GM12878 (cell line): Measurements from ENCODE around the gene MYLK4.

Experiments
- ATF2 ChIP-seq: IDR thresholded peaks from 2 replicates; pipeline ENCODE4 v1.6.1; 2012; ENCODE audit warnings: low read length, inconsistent platforms
- CTCF ChIP-seq, 3 experiments: IDR thresholded peaks in 2 of 3; conservative IDR thresholded peaks in 1 of 3; 2 replicates each; pipeline ENCODE4 v1.5.1; 2011; ENCODE audit warnings: low read depth in 3 of 3, low read length in 3 of 3, mild to moderate bottlenecking in 3 of 3, control low read depth in 2 of 3, moderate library complexity in 2 of 3, inconsistent platforms in 1 of 3, mixed read lengths in 1 of 3; ENCODE audit not compliant: control insufficient read depth in 2 of 3, insufficient read depth in 1 of 3; ENCODE audit errors: extremely low read depth in 1 of 3
- IKZF1 ChIP-seq: fragments of 450-650 bp; conservative IDR thresholded peaks from 2 replicates; pipeline ENCODE4 v1.6.1; 2017; ENCODE audit warnings: antibody characterized with exemption, mild to moderate bottlenecking
- LARP7 ChIP-seq: fragments of 450-650 bp; IDR thresholded peaks from 2 replicates; pipeline ENCODE4 v1.6.1; 2017; ENCODE audit warnings: mild to moderate bottlenecking
- POLR2A ChIP-seq: IDR thresholded peaks from 2 replicates; pipeline ENCODE4 v1.6.1; 2011; ENCODE audit warnings: low read depth, mild to moderate bottlenecking, low read length
- SP1 ChIP-seq: IDR thresholded peaks from one replicate; pipeline ENCODE4 v1.6.1; 2011; ENCODE audit warnings: low read depth, low read length
- TCF7 ChIP-seq: IDR thresholded peaks from 2 replicates; pipeline ENCODE4 v1.6.1; 2014; ENCODE audit warnings: antibody characterized with exemption, borderline replicate concordance

GRCh38 chr6:2625581-2625980 is 125.1 kb downstream of the MYLK4 start:
- no peak for TF ChIP-seq LARP7
- no peak for TF ChIP-seq ATF2
- no peak for TF ChIP-seq SP1
- no peak for TF ChIP-seq IKZF1
- no peak for TF ChIP-seq POLR2A
- no peak for TF ChIP-seq TCF7
- no peak for TF ChIP-seq CTCF (IDR thresholded peaks at IDR 0.05 in 2 of 3, conservative IDR thresholded peaks at IDR 0.05 in 1 of 3; ENCODE audit: control insufficient read depth in 2 of 3, extremely low read depth in 1 of 3, insufficient read depth in 1 of 3, low read depth in 3 of 3, low read length in 3 of 3)
